KOPT-K1 (cell line): Measurements from ENCODE around the gene TEKT3.

Experiments
- H3K27ac ChIP-seq: fragments of 200-600 bp; sonication (generic); 2 replicates; pipeline ENCODE4 v1.5.1; 2016; ENCODE audit warnings: antibody characterized with exemption, mild to moderate bottlenecking, low read depth, low read length; ENCODE audit not compliant: poor library complexity, severe bottlenecking
- H3K36me3 ChIP-seq: fragments of 200-600 bp; sonication (generic); 2 replicates; pipeline ENCODE4 v1.5.1; 2017; ENCODE audit warnings: antibody characterized with exemption, mild to moderate bottlenecking, low read length, moderate library complexity; ENCODE audit not compliant: insufficient read depth
- H3K9me3 ChIP-seq: fragments of 200-600 bp; sonication (generic); 2 replicates; pipeline ENCODE4 v1.5.1; 2017; ENCODE audit warnings: antibody characterized with exemption, low read length, mild to moderate bottlenecking; ENCODE audit not compliant: insufficient read depth, poor library complexity, severe bottlenecking

Gene TEKT3

GRCh38 chr17:15290605-15291004 is 50.8 kb downstream of the TEKT3 start:
- no peaks in the 10 kb centered on the region for H3K36me3 ChIP-seq
- H3K9me3 ChIP-seq = no peaks in the 10 kb centered on the region
- H3K27ac ChIP-seq = no peak overlapping the region

- Histone ChIP-seq H3K27ac (no peak overlapping the region), H3K9me3 (no peaks in the 10 kb centered on the region), H3K36me3 (no peaks in the 10 kb centered on the region)
Measured at GRCh38 chr17:15289285-15290183, 51.9 kb downstream of the TEKT3 start.

GRCh38 chr17:15288859-15289258 is 52.5 kb downstream of the TEKT3 start:
- Histone ChIP-seq H3K9me3 (no peaks in the 10 kb centered on the region), H3K27ac (no peak overlapping the region), H3K36me3 (no peaks in the 10 kb centered on the region)

GRCh38 chr17:15287538-15288267 is 53.7 kb downstream of the TEKT3 start:
- Histone ChIP-seq H3K27ac (no peak overlapping the region), H3K36me3 (no peaks in the 10 kb centered on the region), H3K9me3 (no peaks in the 10 kb centered on the region)

GRCh38 chr17:15285466-15285865 is 55.9 kb downstream of the TEKT3 start:
- Histone ChIP-seq H3K27ac (no peak overlapping the region), H3K36me3 (no peaks in the 10 kb centered on the region), H3K9me3 (no peaks in the 10 kb centered on the region)

- Histone ChIP-seq H3K36me3 (no peaks in the 10 kb centered on the region), H3K27ac (no peak overlapping the region), H3K9me3 (no peaks in the 10 kb centered on the region)
Measured at GRCh38 chr17:15284537-15284936, 56.9 kb downstream of the TEKT3 start.

GRCh38 chr17:15284107-15284506 is 57.3 kb downstream of the TEKT3 start:
- Histone ChIP-seq H3K36me3 (no peaks in the 10 kb centered on the region), H3K27ac (no peak overlapping the region)

GRCh38 chr17:15281909-15282308 is 59.5 kb downstream of the TEKT3 start:
- no peaks in the 10 kb centered on the region for H3K9me3 ChIP-seq
- no peaks in the 10 kb centered on the region for H3K36me3 ChIP-seq
- no peak overlapping the region for H3K27ac ChIP-seq

More at GRCh38 chr17:15284107-15284506, 57.3 kb downstream of the TEKT3 start:
- H3K9me3 ChIP-seq = no peaks in the 10 kb centered on the region

GRCh38 chr17:15278924-15279477 is 62.4 kb downstream of the TEKT3 start:
- Histone ChIP-seq H3K27ac (no peak overlapping the region), H3K9me3 (no peaks in the 10 kb centered on the region), H3K36me3 (no peaks in the 10 kb centered on the region)

GRCh38 chr17:15278380-15278779 is 63.0 kb downstream of the TEKT3 start:
- Histone ChIP-seq H3K9me3 (no peaks in the 10 kb centered on the region), H3K36me3 (no peaks in the 10 kb centered on the region), H3K27ac (no peak overlapping the region)

- no peak overlapping the region for H3K27ac ChIP-seq
- no peaks in the 10 kb centered on the region for H3K36me3 ChIP-seq
- H3K9me3 ChIP-seq = no peaks in the 10 kb centered on the region
Measured at GRCh38 chr17:15274017-15274416, 67.4 kb downstream of the TEKT3 start.

GRCh38 chr17:15273141-15273793 is 68.1 kb downstream of the TEKT3 start:
- no peaks in the 10 kb centered on the region for H3K36me3 ChIP-seq
- H3K9me3 ChIP-seq = no peaks in the 10 kb centered on the region
- H3K27ac ChIP-seq = no peak overlapping the region

GRCh38 chr17:15271741-15272140 is 69.7 kb downstream of the TEKT3 start:
- H3K9me3 ChIP-seq = no peaks in the 10 kb centered on the region
- H3K36me3 ChIP-seq = no peaks in the 10 kb centered on the region
- no peak overlapping the region for H3K27ac ChIP-seq

GRCh38 chr17:15270628-15271381 is 70.6 kb downstream of the TEKT3 start:
- H3K36me3 ChIP-seq = no peaks in the 10 kb centered on the region
- no peak overlapping the region for H3K27ac ChIP-seq
- H3K9me3 ChIP-seq = no peaks in the 10 kb centered on the region
